Left ventricle myocardium inferior (tissue), 1 donor: Measurements from ENCODE around the gene METTL8. TPM values are rescaled to one million over a fixed set of nuclear protein-coding genes. Genes with fewer than 3 reads are reported as not detected.
A peak's percentile ranks its signal among the peaks of the same experiment; 100 is the strongest.

Source experiments
- DNase-seq: peaks from one replicate; pipeline ENCODE4 v3.0.0-alpha.2; 2020
- H3K27ac ChIP-seq: fragments of 200-600 bp; replicated peaks from 2 replicates; pipeline ENCODE4 v1.8.0; 2021
- H3K27me3 ChIP-seq: fragments of 200-600 bp; 2 replicates; pipeline ENCODE4 v1.8.0; 2021; ENCODE audit warnings: low read depth
- H3K36me3 ChIP-seq: fragments of 200-600 bp; 2 replicates; pipeline ENCODE4 v1.8.0; 2021
- H3K4me1 ChIP-seq: fragments of 200-600 bp; 2 replicates; pipeline ENCODE4 v1.8.0; 2021
- H3K4me3 ChIP-seq: fragments of 200-600 bp; 2 replicates; pipeline ENCODE4 v1.8.0; 2021; ENCODE audit warnings: mild to moderate bottlenecking, moderate library complexity
- H3K9me3 ChIP-seq: fragments of 200-600 bp; replicated peaks from 2 replicates; pipeline ENCODE4 v1.8.0; 2021
- CTCF ChIP-seq: fragments of 200-600 bp; IDR thresholded peaks from 2 replicates; pipeline ENCODE4 v1.8.0; 2021; ENCODE audit warnings: antibody characterized with exemption, mild to moderate bottlenecking, borderline replicate concordance
- intact Hi-C: fragments of 100-400 bp; cut with micrococcal nuclease; formaldehyde crosslinking; loops from one replicate; pipeline ENCODE4 v1.11.0; 2022
- total RNA-seq: library from RNA; stranded (reverse); fragmentation: NEBNext Ultra II Directional; extraction: Animal tissue kit (Norgen Biotek cat#: 25700); gene quantifications from one replicate; pipeline ENCODE4 v1.2.1, GENCODE V29; 2021
- donor health status: DM: no; HTN: yes; CAD: no; lungs with severe emphysema.

The METTL8 gene
- total RNA-seq, 1 donor from 2014 or later: 10.4 TPM

- Histone ChIP-seq H3K4me3 (peak within 1 kb of the TSS; percentile 86), H3K9me3 (no peaks in the 10 kb centered on the region), H3K27me3 (no peaks in the 10 kb centered on the region), H3K27ac (peak within 1 kb of the TSS; percentile 97), H3K36me3 (peaks cover 19% of the 10 kb centered on the region), H3K4me1 (peaks cover 26% of the 10 kb centered on the region)
- TF ChIP-seq CTCF: peak; percentile 51
- DNase-seq: peak; percentile 95
- intact Hi-C loops: no loop called here
Measured at GRCh38 chr2:171434013-171434989, 511 bp upstream of the METTL8 start, which contains the start of gene DCAF17. Gene DCAF17 (plus strand): TSS chr2:171434226. CDS start chr2:171434578, 352 bp downstream.

- no peak for DNase-seq
- Histone ChIP-seq H3K4me1 (peaks cover 26% of the 10 kb centered on the region), H3K27me3 (no peaks in the 10 kb centered on the region), H3K36me3 (peaks cover 13% of the 10 kb centered on the region), H3K4me3 (peak overlapping the region; percentile 86), H3K9me3 (no peaks in the 10 kb centered on the region), H3K27ac (peak overlapping the region; percentile 97)
- intact Hi-C loops: no loop called here
- TF ChIP-seq CTCF: no peak
Measured at GRCh38 chr2:171432969-171433762, 624 bp downstream of the METTL8 start.

GRCh38 chr2:171432206-171432968 lies 1.4 kb downstream of the METTL8 start:
- peaks cover 26% of the 10 kb centered on the region for H3K4me1 ChIP-seq
- TF ChIP-seq CTCF: no peak

GRCh38 chr2:171431677-171432167 lies 2.1 kb downstream of the METTL8 start:
- Histone ChIP-seq H3K4me1 (peaks cover 26% of the 10 kb centered on the region), H3K4me3 (no peak overlapping the region), H3K27me3 (no peaks in the 10 kb centered on the region), H3K27ac (no peak overlapping the region), H3K36me3 (peaks cover 5% of the 10 kb centered on the region), H3K9me3 (no peaks in the 10 kb centered on the region)
- no peak for DNase-seq
- intact Hi-C loops: no loop called here
- no peak for TF ChIP-seq CTCF

More at GRCh38 chr2:171432206-171432968, 1.4 kb downstream of the METTL8 start:
- no peak for DNase-seq
- Histone ChIP-seq H3K4me3 (no peak overlapping the region), H3K27ac (no peak overlapping the region), H3K9me3 (no peaks in the 10 kb centered on the region), H3K36me3 (peaks cover 12% of the 10 kb centered on the region), H3K27me3 (no peaks in the 10 kb centered on the region)
- intact Hi-C loops: no loop called here
